ENCODE measurements around the gene PDE6H.
A peak's percentile ranks its signal among the peaks of the same experiment; 100 is the strongest.

Gene PDE6H

GRCh38 chr12:14972816-14973215 is at the start of gene PDE6H:
PDE6H (plus strand) TSS chr12:14973042; CDS start chr12:14978013, 4,971 bp downstream.
- no peak for DNase-seq

GRCh38 chr12:14923944-14924343 is 48.9 kb upstream of the PDE6H start:
- no peak for DNase-seq

GRCh38 chr12:14924541-14924940 is 48.3 kb upstream of the PDE6H start:
- no peak for DNase-seq

- DNase-seq, result no peak
Measured at GRCh38 chr12:14927267-14927666, 45.6 kb upstream of the PDE6H start.

GRCh38 chr12:14928931-14929330 is 43.9 kb upstream of the PDE6H start:
- peak; percentile 92 for DNase-seq

- DNase-seq, result no peak
Measured at GRCh38 chr12:14930299-14930698, 42.5 kb upstream of the PDE6H start.

- DNase-seq, result peak; percentile 71
Measured at GRCh38 chr12:14931359-14931758, 41.5 kb upstream of the PDE6H start.

- no peak for DNase-seq
Measured at GRCh38 chr12:14931791-14932560, 40.9 kb upstream of the PDE6H start.

GRCh38 chr12:14934511-14934910 is 38.3 kb upstream of the PDE6H start:
- no peak for DNase-seq

- DNase-seq, result no peak
Measured at GRCh38 chr12:14935031-14935430, 37.8 kb upstream of the PDE6H start.

- no peak for DNase-seq
Measured at GRCh38 chr12:14936224-14936861, 36.5 kb upstream of the PDE6H start.

GRCh38 chr12:14937014-14937413 is 35.8 kb upstream of the PDE6H start:
- no peak for DNase-seq

GRCh38 chr12:14937689-14938088 is 35.2 kb upstream of the PDE6H start:
- DNase-seq, result no peak

GRCh38 chr12:14938301-14938700 is 34.5 kb upstream of the PDE6H start, which contains the start of gene ERP27:
ERP27 (minus strand) TSS chr12:14938537; CDS start chr12:14938508, 29 bp downstream.
- no peak for DNase-seq

GRCh38 chr12:14941369-14941768 is 31.5 kb upstream of the PDE6H start:
- no peak for DNase-seq

GRCh38 chr12:14942196-14942931 is 30.5 kb upstream of the PDE6H start:
- DNase-seq, result no peak

- no peak for DNase-seq
Measured at GRCh38 chr12:14946162-14946561, 26.7 kb upstream of the PDE6H start.

GRCh38 chr12:14946861-14947260 is 26.0 kb upstream of the PDE6H start:
- no peak for DNase-seq

- DNase-seq, result no peak
Measured at GRCh38 chr12:14948672-14949071, 24.2 kb upstream of the PDE6H start.

- no peak for DNase-seq
Measured at GRCh38 chr12:14949631-14950030, 23.2 kb upstream of the PDE6H start.

- no peak for DNase-seq
Measured at GRCh38 chr12:14950421-14950820, 22.4 kb upstream of the PDE6H start.

GRCh38 chr12:14950982-14951746 is 21.7 kb upstream of the PDE6H start:
- DNase-seq, result no peak

GRCh38 chr12:14951851-14952250 is 21.0 kb upstream of the PDE6H start:
- DNase-seq, result no peak

Data from DMS79 (cell line).